PC-9 (cell line): ENCODE data around the gene NIT2. TPM values are rescaled to one million over a fixed set of nuclear protein-coding genes. Genes with fewer than 3 reads are reported as not detected.

ENCODE experiments used
- BruUV-seq: library from RNA; stranded (reverse); fragments of 400-500 nt; replicated peaks from 2 replicates; lab custom pipeline; 2021; lab: Mats Ljungman, UMichigan
- CTCF ChIA-PET: fragments of 300-600 bp; sonication (Branson Sonifier 250); formaldehyde crosslinking; loops from one replicate; lab custom pipeline; 2022; ENCODE audit warnings: antibody characterized with exemption; lab: Charles Lee
- POLR2A ChIA-PET: fragments of 300-600 bp; sonication (Branson Sonifier 250); formaldehyde crosslinking; loops from one replicate; lab custom pipeline; 2022; ENCODE audit warnings: antibody characterized with exemption; ENCODE audit not compliant: unreplicated experiment; lab: Charles Lee
- DNase-seq, 2 experiments: peaks; one replicate each; pipeline versions ENCODE4 v3.0.0 to v3.0.0-alpha.2; 2015 to 2022; ENCODE audit warnings: mixed read lengths in 1 of 2
- H2AFZ ChIP-seq: fragments of 200-600 bp; sonication (generic); 2 replicates; pipeline ENCODE4 v1.8.1; 2017; ENCODE audit warnings: antibody characterized with exemption
- H3F3A ChIP-seq: fragments of 200-600 bp; sonication (generic); 2 replicates; pipeline ENCODE4 v1.8.1; 2017; ENCODE audit warnings: antibody characterized with exemption, mild to moderate bottlenecking, low read depth; ENCODE audit not compliant: insufficient read depth
- H3K27ac ChIP-seq: fragments of 200-600 bp; sonication (generic); 2 replicates; pipeline ENCODE4 v1.6.1; 2016; ENCODE audit warnings: mixed run types
- H3K27me3 ChIP-seq: fragments of 200-600 bp; sonication (generic); 2 replicates; pipeline ENCODE4 v1.6.1; 2016; ENCODE audit warnings: low read depth, mixed run types; ENCODE audit not compliant: insufficient read depth
- H3K36me3 ChIP-seq: fragments of 200-600 bp; sonication (generic); 2 replicates; pipeline ENCODE4 v1.6.1; 2016; ENCODE audit warnings: low read depth, mixed run types
- H3K4me1 ChIP-seq: fragments of 200-600 bp; sonication (generic); replicated peaks from 2 replicates; pipeline ENCODE4 v1.6.1; 2016; ENCODE audit warnings: mixed run types; ENCODE audit not compliant: insufficient read depth
- H3K4me2 ChIP-seq: fragments of 200-600 bp; sonication (generic); 2 replicates; pipeline ENCODE4 v1.6.1; 2017; ENCODE audit warnings: mixed run types
- H3K4me3 ChIP-seq: fragments of 200-600 bp; sonication (generic); 2 replicates; pipeline ENCODE4 v1.6.1; 2016; ENCODE audit warnings: mixed run types
- H3K79me2 ChIP-seq: fragments of 200-600 bp; sonication (generic); 2 replicates; pipeline ENCODE4 v1.6.1; 2017; ENCODE audit warnings: low read depth, mixed run types
- H3K9me2 ChIP-seq: fragments of 200-600 bp; sonication (generic); 2 replicates; pipeline ENCODE4 v1.8.1; 2017; ENCODE audit warnings: mild to moderate bottlenecking; ENCODE audit not compliant: insufficient read depth
- H3K9me3 ChIP-seq: fragments of 200-600 bp; sonication (generic); 2 replicates; pipeline ENCODE4 v1.8.1; 2016; ENCODE audit warnings: low read depth; ENCODE audit not compliant: insufficient read depth
- H4K20me1 ChIP-seq: fragments of 200-600 bp; sonication (generic); 2 replicates; pipeline ENCODE4 v1.8.1; 2017; ENCODE audit not compliant: insufficient read depth
- EZH2 ChIP-seq: fragments of 200-600 bp; sonication (generic); IDR thresholded peaks from 2 replicates; pipeline ENCODE4 v1.8.0; 2017; ENCODE audit warnings: antibody characterized with exemption, low read depth
- intact Hi-C: fragments of 100-400 bp; cut with micrococcal nuclease; formaldehyde crosslinking; loops from one replicate; pipeline ENCODE4 v1.10.0; 2022; ENCODE audit not compliant: unreplicated experiment
- total RNA-seq: library from RNA; stranded (reverse); gene quantifications from 2 replicates; pipeline ENCODE4 v1.2.3, GENCODE V29; 2021
- TF ChIP-seq, protein P1 (sequence below): fragments of 200-600 bp; sonication (generic); conservative IDR thresholded peaks from 2 replicates; pipeline ENCODE4 v1.6.1; 2017; ENCODE audit warnings: mixed run types, antibody characterized with exemption, mild to moderate bottlenecking, moderate library complexity

NIT2 gene
- total RNA-seq, 1 experiment from 2014 or later: 115 TPM

- no TSS peak for BruUV-seq
- intact Hi-C loops: no loop called here
- Histone ChIP-seq H3F3A (no peaks in the 10 kb centered on the region), H2AFZ (no peak overlapping the region), H3K4me1 (0 out of 2 replicates have a peak, but pooled peaks cover 4% of the 10 kb centered on the region), H3K4me3 (no peak overlapping the region), H3K9me2 (no peaks in the 10 kb centered on the region), H3K4me2 (no peak overlapping the region), H4K20me1 (no peaks in the 10 kb centered on the region), H3K79me2 (peaks cover under 1% of the 10 kb centered on the region; the same call in 1 of the 2 replicates), H3K36me3 (0 out of 2 replicates have a peak, but pooled peaks cover 12% of the 10 kb centered on the region), H3K9me3 (no peaks in the 10 kb centered on the region), H3K27ac (no peak overlapping the region), H3K27me3 (no peaks in the 10 kb centered on the region)
- ChIA-PET POLR2A (no interaction called here), CTCF (interaction anchor here (0.5 kb wide), 1 partner anchor 254 kb away, joined by 5 read pairs; no protein-coding TSS in a partner anchor)
- no peak for DNase-seq
- no peak for TF ChIP-seq EZH2
- TF ChIP-seq, protein P1, sequence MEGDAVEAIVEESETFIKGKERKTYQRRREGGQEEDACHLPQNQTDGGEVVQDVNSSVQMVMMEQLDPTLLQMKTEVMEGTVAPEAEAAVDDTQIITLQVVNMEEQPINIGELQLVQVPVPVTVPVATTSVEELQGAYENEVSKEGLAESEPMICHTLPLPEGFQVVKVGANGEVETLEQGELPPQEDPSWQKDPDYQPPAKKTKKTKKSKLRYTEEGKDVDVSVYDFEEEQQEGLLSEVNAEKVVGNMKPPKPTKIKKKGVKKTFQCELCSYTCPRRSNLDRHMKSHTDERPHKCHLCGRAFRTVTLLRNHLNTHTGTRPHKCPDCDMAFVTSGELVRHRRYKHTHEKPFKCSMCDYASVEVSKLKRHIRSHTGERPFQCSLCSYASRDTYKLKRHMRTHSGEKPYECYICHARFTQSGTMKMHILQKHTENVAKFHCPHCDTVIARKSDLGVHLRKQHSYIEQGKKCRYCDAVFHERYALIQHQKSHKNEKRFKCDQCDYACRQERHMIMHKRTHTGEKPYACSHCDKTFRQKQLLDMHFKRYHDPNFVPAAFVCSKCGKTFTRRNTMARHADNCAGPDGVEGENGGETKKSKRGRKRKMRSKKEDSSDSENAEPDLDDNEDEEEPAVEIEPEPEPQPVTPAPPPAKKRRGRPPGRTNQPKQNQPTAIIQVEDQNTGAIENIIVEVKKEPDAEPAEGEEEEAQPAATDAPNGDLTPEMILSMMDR: no peak
Measured at GRCh38 chr3:100329800-100330489, 4.6 kb upstream of the NIT2 start.

- H3K79me2 ChIP-seq: peaks cover 8% of the 10 kb centered on the region
- no peaks in the 10 kb centered on the region for H4K20me1 ChIP-seq
- TF ChIP-seq EZH2: no peak
- TF ChIP-seq, protein P1: no peak
- H3K4me1 ChIP-seq: peaks cover 7% of the 10 kb centered on the region; the same call in 1 of the 2 replicates
- BruUV-seq: no TSS peak
- POLR2A ChIA-PET: interaction anchor here (0.6 kb wide), 1 partner anchor 71 kb away, joined by 3 read pairs; no protein-coding TSS in a partner anchor
- H3K4me3 ChIP-seq: no peak overlapping the region
- DNase-seq: no peak
- H3K4me2 ChIP-seq: no peak overlapping the region
- CTCF ChIA-PET: interaction anchor here (0.5 kb wide), 1 partner anchor 108 kb away, joined by 7 read pairs; no protein-coding TSS in a partner anchor
- H3F3A ChIP-seq: no peaks in the 10 kb centered on the region
- H2AFZ ChIP-seq: no peak overlapping the region
- H3K27ac ChIP-seq: no peak overlapping the region
- H3K9me3 ChIP-seq: no peaks in the 10 kb centered on the region
- 0 out of 2 replicates have a peak, but pooled peaks cover 5% of the 10 kb centered on the region for H3K36me3 ChIP-seq
- H3K27me3 ChIP-seq: no peaks in the 10 kb centered on the region
- no peaks in the 10 kb centered on the region for H3K9me2 ChIP-seq
- intact Hi-C loops: no loop called here
Measured at GRCh38 chr3:100330651-100331050, 3.9 kb upstream of the NIT2 start.

DNA sequence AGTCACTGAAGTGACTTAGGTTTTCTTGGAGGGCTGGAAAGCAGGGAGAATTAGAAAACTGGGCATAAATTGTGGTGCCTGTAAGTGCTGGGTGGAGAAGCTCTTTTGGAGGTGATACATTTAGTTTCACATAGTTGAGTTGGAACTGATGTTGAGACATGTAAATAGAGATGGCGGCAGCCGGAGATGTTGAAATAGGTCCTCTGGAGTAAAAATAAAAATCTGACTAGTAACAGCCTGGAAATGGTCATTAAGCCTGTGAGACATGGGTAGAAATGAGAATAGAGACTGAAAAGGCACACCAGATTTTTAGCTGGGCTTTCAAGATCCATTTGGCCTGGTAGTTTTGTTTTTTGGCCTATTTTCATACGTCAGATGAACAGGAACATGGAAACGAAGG, 2.9 kb upstream of the NIT2 start:
- no TSS peak for BruUV-seq
- POLR2A ChIA-PET: interaction anchor here (0.6 kb wide), 1 partner anchor 192 kb away, joined by 3 read pairs; no protein-coding TSS in a partner anchor

More for the DNA sequence above, 2.9 kb upstream of the NIT2 start:
- H3F3A ChIP-seq: no peaks in the 10 kb centered on the region
- H3K79me2 ChIP-seq: peaks cover 13% of the 10 kb centered on the region
- no peaks in the 10 kb centered on the region for H3K9me3 ChIP-seq
- CTCF ChIA-PET: interaction anchor here (0.6 kb wide), 1 partner anchor 386 kb away, joined by 3 read pairs; no protein-coding TSS in a partner anchor
- no peaks in the 10 kb centered on the region for H4K20me1 ChIP-seq
- intact Hi-C loops: no loop called here
- no peaks in the 10 kb centered on the region for H3K27me3 ChIP-seq
- no peak for DNase-seq
- H3K9me2 ChIP-seq: no peaks in the 10 kb centered on the region
- no peak overlapping the region for H2AFZ ChIP-seq
- peaks cover 12% of the 10 kb centered on the region; the same call in 1 of the 2 replicates for H3K4me1 ChIP-seq
- H3K4me2 ChIP-seq: no peak overlapping the region
- H3K27ac ChIP-seq: no peak overlapping the region
- 0 out of 2 replicates have a peak, but pooled peaks cover 5% of the 10 kb centered on the region for H3K36me3 ChIP-seq
- TF ChIP-seq EZH2: no peak
- H3K4me3 ChIP-seq: no peak overlapping the region
